Measurements from ENCODE around the gene LMO2. TPM values are rescaled to one million over a fixed set of nuclear protein-coding genes. Genes with fewer than 3 reads are reported as not detected.

LMO2 gene
- total and polyA plus RNA-seq, 4 donors, result 1.5 to 81.9 (median 6.0) TPM

GRCh38 chr11:33897761-33898375, 6.0 kb upstream of the LMO2 start:
- no peaks in the 10 kb centered on the region for H3K36me3 ChIP-seq (ENCODE audit: control insufficient read depth in 4 of 4, insufficient read depth in 3 of 4, low read depth in 1 of 4, low read length in 3 of 4)
- no peak overlapping the region for H3K27ac ChIP-seq (ENCODE audit: low read depth in 1 of 2, low read length in 2 of 2)
- H3K4me3 ChIP-seq (ENCODE audit: low read depth in 1 of 3, low read length in 3 of 3), result no peak overlapping the region
- no peaks in the 10 kb centered on the region for H3K4me1 ChIP-seq (ENCODE audit: control insufficient read depth in 4 of 4, insufficient read depth in 4 of 4, low read length in 3 of 4)
- no peak for DNase-seq (ENCODE audit: low spot score)
- H3K27me3 ChIP-seq (ENCODE audit: control insufficient read depth in 4 of 4, insufficient read depth in 4 of 4, low read length in 3 of 4), result no peaks in the 10 kb centered on the region
- no peak overlapping the region for H3K9ac ChIP-seq (ENCODE audit: low read depth in 1 of 2, low read length in 2 of 2)
- no peak for TF ChIP-seq REST (IDR thresholded peaks at IDR 0.05)
- no peak for TF ChIP-seq ZBTB33 (IDR thresholded peaks at IDR 0.05)
- TF ChIP-seq FOXA2 (IDR thresholded peaks at IDR 0.05), result no peak
- TF ChIP-seq EGR1 (IDR thresholded peaks at IDR 0.05; ENCODE audit: low read depth in 2 of 2), result no peak
- TF ChIP-seq YY1 (IDR thresholded peaks at IDR 0.05), result no peak
- TF ChIP-seq SP1 (IDR thresholded peaks at IDR 0.05), result no peak
- TF ChIP-seq RAD21 (IDR thresholded peaks at IDR 0.05), result no peak
- no peak for TF ChIP-seq NR2F2 (IDR thresholded peaks at IDR 0.05)
- no peak for TF ChIP-seq CTCF (IDR thresholded peaks at IDR 0.05; ENCODE audit: low read depth, low read length, missing input control)
- no peak for TF ChIP-seq JUND (IDR thresholded peaks at IDR 0.05)
- TF ChIP-seq ATF3 (IDR thresholded peaks at IDR 0.05), result no peak
- no peak for TF ChIP-seq GABPA (IDR thresholded peaks at IDR 0.05 in 1 of 2, conservative IDR thresholded peaks at IDR 0.05 in 1 of 2)
- TF ChIP-seq RXRA (IDR thresholded peaks at IDR 0.05), result no peak
- TF ChIP-seq HNF4A (conservative IDR thresholded peaks at IDR 0.05), result no peak
- TF ChIP-seq TAF1 (conservative IDR thresholded peaks at IDR 0.05), result no peak
- TF ChIP-seq HNF4G (IDR thresholded peaks at IDR 0.05), result no peak
- TF ChIP-seq FOXA1 (IDR thresholded peaks at IDR 0.05), result no peak
- TF ChIP-seq MAX (IDR thresholded peaks at IDR 0.05), result no peak
- 90% methylated on average over 4 of the region's 4 CpGs for WGBS
- no peaks in the 10 kb centered on the region for H3K9me3 ChIP-seq (ENCODE audit: control insufficient read depth in 4 of 4, low read length in 3 of 4)

All from liver (tissue), 9 donors.